ENCODE data around the gene MRPL9.

The MRPL9 gene

GRCh38 chr1:151729966-151730291, 33.4 kb downstream of the MRPL9 start:
- Histone ChIP-seq H3K9ac (ENCODE audit: low read length) (no peak overlapping the region), H3K27ac (ENCODE audit: low read depth, low read length, poor library complexity, severe bottlenecking) (no peak overlapping the region), H3K4me1 (ENCODE audit: insufficient read depth, low read length, severe bottlenecking) (no peaks in the 10 kb centered on the region), H3K4me2 (ENCODE audit: low read length) (no peak overlapping the region), H3K27me3 (ENCODE audit: insufficient read depth, low read length) (0 out of 2 replicates have a peak, but pooled peaks cover 3% of the 10 kb centered on the region), H3K4me3 (ENCODE audit: low read depth, low read length, poor library complexity, severe bottlenecking) (no peak overlapping the region), H3K9me3 (ENCODE audit: low read length) (no peaks in the 10 kb centered on the region), H3K9me2 (ENCODE audit: low read depth, low read length) (no peaks in the 10 kb centered on the region), H3F3A (ENCODE audit: insufficient read depth, low read length) (no peaks in the 10 kb centered on the region), H4K20me1 (ENCODE audit: insufficient read depth, low read length) (no peaks in the 10 kb centered on the region), H3K36me3 (ENCODE audit: insufficient read depth, low read length) (no peaks in the 10 kb centered on the region), H2AFZ (ENCODE audit: low read length) (no peak overlapping the region), H3K79me2 (ENCODE audit: insufficient read depth, low read length) (no peaks in the 10 kb centered on the region)
- TF ChIP-seq EZH2 (IDR thresholded peaks at IDR 0.05; ENCODE audit: borderline replicate concordance, low read length) = no peak
- TF ChIP-seq, protein P1, sequence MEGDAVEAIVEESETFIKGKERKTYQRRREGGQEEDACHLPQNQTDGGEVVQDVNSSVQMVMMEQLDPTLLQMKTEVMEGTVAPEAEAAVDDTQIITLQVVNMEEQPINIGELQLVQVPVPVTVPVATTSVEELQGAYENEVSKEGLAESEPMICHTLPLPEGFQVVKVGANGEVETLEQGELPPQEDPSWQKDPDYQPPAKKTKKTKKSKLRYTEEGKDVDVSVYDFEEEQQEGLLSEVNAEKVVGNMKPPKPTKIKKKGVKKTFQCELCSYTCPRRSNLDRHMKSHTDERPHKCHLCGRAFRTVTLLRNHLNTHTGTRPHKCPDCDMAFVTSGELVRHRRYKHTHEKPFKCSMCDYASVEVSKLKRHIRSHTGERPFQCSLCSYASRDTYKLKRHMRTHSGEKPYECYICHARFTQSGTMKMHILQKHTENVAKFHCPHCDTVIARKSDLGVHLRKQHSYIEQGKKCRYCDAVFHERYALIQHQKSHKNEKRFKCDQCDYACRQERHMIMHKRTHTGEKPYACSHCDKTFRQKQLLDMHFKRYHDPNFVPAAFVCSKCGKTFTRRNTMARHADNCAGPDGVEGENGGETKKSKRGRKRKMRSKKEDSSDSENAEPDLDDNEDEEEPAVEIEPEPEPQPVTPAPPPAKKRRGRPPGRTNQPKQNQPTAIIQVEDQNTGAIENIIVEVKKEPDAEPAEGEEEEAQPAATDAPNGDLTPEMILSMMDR (IDR thresholded peaks at IDR 0.05; ENCODE audit: low read length) = no peak

DNA sequence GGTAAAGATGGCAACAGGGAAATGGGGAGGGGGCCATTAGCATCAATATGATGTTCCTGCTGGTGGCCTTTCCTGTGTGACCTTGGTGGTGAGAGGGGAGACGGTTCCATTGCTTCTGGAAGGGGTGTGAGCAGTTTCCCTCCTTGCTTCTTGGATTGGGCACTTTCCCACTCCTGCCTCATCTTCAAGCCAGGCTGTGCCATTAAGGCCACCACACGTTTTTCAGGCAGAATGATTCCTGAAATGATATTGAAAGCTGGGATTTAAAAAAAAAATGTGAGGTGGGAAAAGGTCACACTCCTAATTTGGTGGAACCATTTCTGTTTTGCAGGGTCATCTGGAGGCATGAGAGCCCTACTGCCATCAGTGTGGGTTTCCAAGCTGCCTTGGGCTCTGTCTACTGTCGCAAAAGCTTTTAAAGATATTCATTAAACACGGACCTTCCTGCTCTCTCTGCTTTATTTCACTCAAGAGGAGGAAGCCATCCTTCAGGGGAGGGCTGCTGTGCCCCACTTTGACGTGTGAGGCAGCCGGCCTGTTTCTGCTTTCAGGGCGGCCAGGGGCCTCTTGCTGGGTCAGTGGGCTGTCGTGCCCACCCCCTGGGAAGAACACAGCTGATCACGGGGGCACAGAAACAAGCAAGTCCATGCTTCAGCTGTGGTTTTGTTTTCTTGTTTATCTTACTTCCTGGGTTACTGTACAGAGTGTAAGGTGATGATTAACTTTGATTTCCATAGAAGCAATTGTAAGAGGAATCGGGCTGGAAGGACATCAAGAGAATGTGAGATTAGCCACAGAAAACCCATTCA, 33.9 kb downstream of the MRPL9 start:
- 0 out of 2 replicates have a peak, but pooled peaks cover 3% of the 10 kb centered on the region for H3K27me3 ChIP-seq (ENCODE audit: insufficient read depth, low read length)
- H3K9ac ChIP-seq (ENCODE audit: low read length) = no peak overlapping the region
- no peaks in the 10 kb centered on the region for H3F3A ChIP-seq (ENCODE audit: insufficient read depth, low read length)
- H4K20me1 ChIP-seq (ENCODE audit: insufficient read depth, low read length) = no peaks in the 10 kb centered on the region
- no peaks in the 10 kb centered on the region for H3K36me3 ChIP-seq (ENCODE audit: insufficient read depth, low read length)
- H3K4me1 ChIP-seq (ENCODE audit: insufficient read depth, low read length, severe bottlenecking) = no peaks in the 10 kb centered on the region
- no peak overlapping the region for H3K4me2 ChIP-seq (ENCODE audit: low read length)
- H3K4me3 ChIP-seq (ENCODE audit: low read depth, low read length, poor library complexity, severe bottlenecking) = no peak overlapping the region
- no peak overlapping the region for H3K27ac ChIP-seq (ENCODE audit: low read depth, low read length, poor library complexity, severe bottlenecking)
- TF ChIP-seq EZH2 (IDR thresholded peaks at IDR 0.05; ENCODE audit: borderline replicate concordance, low read length) = no peak
- TF ChIP-seq, protein P1 (IDR thresholded peaks at IDR 0.05; ENCODE audit: low read length) = no peak
- no peaks in the 10 kb centered on the region for H3K9me2 ChIP-seq (ENCODE audit: low read depth, low read length)
- H3K79me2 ChIP-seq (ENCODE audit: insufficient read depth, low read length) = no peaks in the 10 kb centered on the region
- no peaks in the 10 kb centered on the region for H3K9me3 ChIP-seq (ENCODE audit: low read length)
- H2AFZ ChIP-seq (ENCODE audit: low read length) = no peak overlapping the region

- no peak overlapping the region for H3K4me3 ChIP-seq (ENCODE audit: low read depth, low read length, poor library complexity, severe bottlenecking)
- 0 out of 2 replicates have a peak, but pooled peaks cover 3% of the 10 kb centered on the region for H3K27me3 ChIP-seq (ENCODE audit: insufficient read depth, low read length)
- H3K27ac ChIP-seq (ENCODE audit: low read depth, low read length, poor library complexity, severe bottlenecking) = no peak overlapping the region
- no peak overlapping the region for H3K4me2 ChIP-seq (ENCODE audit: low read length)
- TF ChIP-seq, protein P1 (IDR thresholded peaks at IDR 0.05; ENCODE audit: low read length) = no peak
- TF ChIP-seq EZH2 (IDR thresholded peaks at IDR 0.05; ENCODE audit: borderline replicate concordance, low read length) = no peak
- H4K20me1 ChIP-seq (ENCODE audit: insufficient read depth, low read length) = no peaks in the 10 kb centered on the region
- H3K9me2 ChIP-seq (ENCODE audit: low read depth, low read length) = no peaks in the 10 kb centered on the region
- no peaks in the 10 kb centered on the region for H3K9me3 ChIP-seq (ENCODE audit: low read length)
- H3K4me1 ChIP-seq (ENCODE audit: insufficient read depth, low read length, severe bottlenecking) = no peaks in the 10 kb centered on the region
- no peak overlapping the region for H3K9ac ChIP-seq (ENCODE audit: low read length)
- H3K79me2 ChIP-seq (ENCODE audit: insufficient read depth, low read length) = no peaks in the 10 kb centered on the region
- H2AFZ ChIP-seq (ENCODE audit: low read length) = no peak overlapping the region
- H3K36me3 ChIP-seq (ENCODE audit: insufficient read depth, low read length) = no peaks in the 10 kb centered on the region
- H3F3A ChIP-seq (ENCODE audit: insufficient read depth, low read length) = no peaks in the 10 kb centered on the region
These were observed 34.9 kb downstream of the MRPL9 start for GRCh38 chr1:151728151-151729054.

Data from OCI-LY1 (cell line).